Keratinocyte (primary cell): Measurements from ENCODE around the gene CAPZA2.

Experiments
- CTCF ChIP-seq, 3 experiments: IDR thresholded peaks in 1 of 3; conservative IDR thresholded peaks in 1 of 3; optimal IDR thresholded peaks in 1 of 3; 2 replicates in 2 of 3; 3 replicates in 1 of 3; pipeline versions ENCODE3 to v1.5.1; 2011; ENCODE audit warnings: low read length in 3 of 3, mild to moderate bottlenecking in 3 of 3, moderate library complexity in 2 of 3, control low read depth in 1 of 3, inconsistent platforms in 1 of 3; ENCODE audit not compliant: insufficient read depth in 2 of 3; ENCODE audit errors: extremely low read depth in 1 of 3
- EZH2 ChIP-seq: IDR thresholded peaks from one replicate; pipeline ENCODE4 v1.6.1; 2012; ENCODE audit warnings: inconsistent platforms, mild to moderate bottlenecking, low read length, moderate library complexity

- TF ChIP-seq CTCF (optimal IDR thresholded peaks at IDR 0.05 in 1 of 3, IDR thresholded peaks at IDR 0.05 in 1 of 3, conservative IDR thresholded peaks at IDR 0.05 in 1 of 3; ENCODE audit: extremely low read depth in 1 of 3, insufficient read depth in 2 of 3, low read length in 3 of 3): no peak
- TF ChIP-seq EZH2: no peak
These were observed 87.8 kb downstream of the CAPZA2 start for GRCh38 chr7:116949941-116950801.
